Nephron (organoid): ENCODE results near the gene TACR2.

Experiments used
- H3K27ac Mint-ChIP-seq, 3 experiments: 2 replicates each; pipeline ENCODE4 v1.8.0; 2020; ENCODE audit warnings: mixed read lengths in 3 of 3, mild to moderate bottlenecking in 2 of 3, moderate library complexity in 1 of 3
- H3K27me3 Mint-ChIP-seq: 2 replicates; pipeline ENCODE4 v1.8.0; 2021; ENCODE audit warnings: low read depth, mild to moderate bottlenecking, moderate library complexity, mixed read lengths
- H3K36me3 Mint-ChIP-seq: 2 replicates; pipeline ENCODE4 v1.8.0; 2020; ENCODE audit warnings: low read depth, mixed read lengths
- H3K4me1 Mint-ChIP-seq: 2 replicates; pipeline ENCODE4 v1.8.0; 2020; ENCODE audit warnings: mixed read lengths
- H3K4me3 Mint-ChIP-seq, 3 experiments: 2 replicates each; pipeline ENCODE4 v1.8.0; 2020; ENCODE audit warnings: mild to moderate bottlenecking in 3 of 3, mixed read lengths in 3 of 3, moderate library complexity in 2 of 3
- H3K9me3 Mint-ChIP-seq: 2 replicates; pipeline ENCODE4 v1.8.0; 2020; ENCODE audit warnings: mixed read lengths
- TF ChIP-seq, protein P1 (sequence below), 3 experiments: fragments of 200-600 bp; sonication (generic); IDR thresholded peaks; one replicate each; pipeline ENCODE4 v1.5.0; 2021; ENCODE audit warnings: antibody characterized with exemption in 3 of 3; ENCODE audit not compliant: unreplicated experiment in 3 of 3

Gene TACR2

DNA sequence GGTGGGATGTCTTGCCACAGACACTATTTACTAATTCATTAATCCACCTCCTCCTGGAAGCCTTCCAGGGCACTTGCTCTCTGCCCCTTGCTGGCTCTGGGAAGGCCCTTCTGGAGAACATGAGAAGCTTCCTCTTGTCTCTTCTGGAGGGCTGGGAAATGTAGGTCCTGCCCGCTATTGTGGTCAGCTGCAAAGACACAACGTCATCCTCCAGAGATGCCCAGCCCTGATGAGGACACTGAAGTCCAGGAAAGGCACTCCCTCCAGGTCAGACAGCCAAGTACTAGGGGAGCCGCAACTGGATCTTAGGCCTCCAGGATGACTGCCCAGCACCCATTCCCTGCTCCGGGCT is 9.6 kb upstream of the TACR2 start:
- H3K9me3 Mint-ChIP-seq = no peaks in the 10 kb centered on the region
- H3K27me3 Mint-ChIP-seq = peaks cover 10% of the 10 kb centered on the region
- H3K27ac Mint-ChIP-seq = no peak overlapping the region
- no peaks in the 10 kb centered on the region for H3K36me3 Mint-ChIP-seq
- TF ChIP-seq, protein P1, sequence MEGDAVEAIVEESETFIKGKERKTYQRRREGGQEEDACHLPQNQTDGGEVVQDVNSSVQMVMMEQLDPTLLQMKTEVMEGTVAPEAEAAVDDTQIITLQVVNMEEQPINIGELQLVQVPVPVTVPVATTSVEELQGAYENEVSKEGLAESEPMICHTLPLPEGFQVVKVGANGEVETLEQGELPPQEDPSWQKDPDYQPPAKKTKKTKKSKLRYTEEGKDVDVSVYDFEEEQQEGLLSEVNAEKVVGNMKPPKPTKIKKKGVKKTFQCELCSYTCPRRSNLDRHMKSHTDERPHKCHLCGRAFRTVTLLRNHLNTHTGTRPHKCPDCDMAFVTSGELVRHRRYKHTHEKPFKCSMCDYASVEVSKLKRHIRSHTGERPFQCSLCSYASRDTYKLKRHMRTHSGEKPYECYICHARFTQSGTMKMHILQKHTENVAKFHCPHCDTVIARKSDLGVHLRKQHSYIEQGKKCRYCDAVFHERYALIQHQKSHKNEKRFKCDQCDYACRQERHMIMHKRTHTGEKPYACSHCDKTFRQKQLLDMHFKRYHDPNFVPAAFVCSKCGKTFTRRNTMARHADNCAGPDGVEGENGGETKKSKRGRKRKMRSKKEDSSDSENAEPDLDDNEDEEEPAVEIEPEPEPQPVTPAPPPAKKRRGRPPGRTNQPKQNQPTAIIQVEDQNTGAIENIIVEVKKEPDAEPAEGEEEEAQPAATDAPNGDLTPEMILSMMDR (IDR thresholded peaks at IDR 0.05; ENCODE audit: unreplicated experiment in 3 of 3) = no peak
- H3K4me3 Mint-ChIP-seq = no peak overlapping the region
- no peaks in the 10 kb centered on the region for H3K4me1 Mint-ChIP-seq

DNA sequence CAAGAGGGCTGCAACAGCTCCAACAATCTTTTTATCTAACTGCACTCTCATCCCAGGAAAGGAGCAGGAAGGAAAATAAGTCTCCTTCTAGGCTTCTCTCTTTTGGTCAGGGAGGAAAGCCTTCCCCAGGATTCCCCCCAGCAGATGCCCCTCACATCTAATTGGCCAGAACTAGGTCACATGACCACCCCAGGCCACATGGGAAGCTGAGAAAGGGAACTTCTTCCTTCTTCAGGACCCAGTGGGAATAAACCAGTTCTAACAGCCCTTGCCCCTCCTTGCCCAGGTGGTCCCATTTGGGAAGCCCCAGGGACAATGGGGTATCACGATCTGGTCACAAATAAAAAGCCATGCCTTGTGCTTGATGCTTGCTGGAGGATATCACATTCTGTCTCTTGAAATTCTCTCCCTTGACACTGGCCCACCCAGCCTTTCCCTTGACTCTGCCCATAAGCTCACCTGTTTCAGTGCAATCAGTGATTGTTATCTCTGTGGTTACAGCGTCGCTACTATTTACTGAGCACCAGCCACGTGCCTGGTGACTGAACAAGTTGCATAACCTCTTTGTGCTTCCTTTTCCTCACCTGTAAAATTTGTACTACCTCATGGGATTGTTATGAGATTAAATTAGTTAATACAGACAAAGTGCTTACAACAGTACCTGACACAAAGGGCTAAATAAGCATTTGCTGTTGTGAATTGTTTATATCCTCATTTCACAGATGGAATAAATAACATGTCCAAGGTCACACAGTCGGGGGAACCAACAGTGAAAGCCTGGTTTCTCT is 9.0 kb upstream of the TACR2 start:
- Mint-ChIP-seq H3K4me3 (no peak overlapping the region), H3K9me3 (no peaks in the 10 kb centered on the region), H3K36me3 (no peaks in the 10 kb centered on the region), H3K27ac (no peak overlapping the region), H3K4me1 (no peaks in the 10 kb centered on the region), H3K27me3 (peaks cover 10% of the 10 kb centered on the region)
- TF ChIP-seq, protein P1 (IDR thresholded peaks at IDR 0.05; ENCODE audit: unreplicated experiment in 3 of 3) = no peak

GRCh38 chr10:69425041-69425440 is 8.3 kb upstream of the TACR2 start:
- TF ChIP-seq, protein P1 (IDR thresholded peaks at IDR 0.05; ENCODE audit: unreplicated experiment in 3 of 3) = no peak
- Mint-ChIP-seq H3K4me1 (no peaks in the 10 kb centered on the region), H3K4me3 (no peak overlapping the region), H3K27me3 (peaks cover 10% of the 10 kb centered on the region), H3K36me3 (no peaks in the 10 kb centered on the region), H3K27ac (no peak overlapping the region), H3K9me3 (no peaks in the 10 kb centered on the region)

DNA sequence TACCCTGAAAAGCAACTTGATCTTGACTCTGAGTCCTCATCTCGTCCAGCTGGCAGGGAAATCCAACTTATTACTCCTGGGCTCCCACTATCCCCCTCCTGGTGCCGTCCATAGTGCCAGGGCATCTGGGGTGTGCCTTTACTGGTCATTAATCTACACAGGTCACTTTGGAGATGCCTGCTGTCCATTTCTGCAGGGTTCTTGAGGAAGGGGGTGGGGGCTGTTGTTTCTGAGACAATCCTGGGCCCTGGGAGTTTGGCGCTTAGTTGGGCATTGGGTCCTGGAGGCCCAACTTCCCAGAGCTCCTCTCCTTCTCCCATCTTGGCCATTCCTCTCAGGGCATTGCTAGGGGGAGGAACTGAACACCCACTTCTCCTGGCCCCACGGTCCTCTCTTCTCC is 6.0 kb upstream of the TACR2 start:
- H3K4me3 Mint-ChIP-seq = no peak overlapping the region
- H3K27ac Mint-ChIP-seq = no peak overlapping the region
- no peaks in the 10 kb centered on the region for H3K36me3 Mint-ChIP-seq
- peaks cover 5% of the 10 kb centered on the region for H3K4me1 Mint-ChIP-seq
- TF ChIP-seq, protein P1 (IDR thresholded peaks at IDR 0.05; ENCODE audit: unreplicated experiment in 3 of 3) = no peak
- peaks cover 6% of the 10 kb centered on the region for H3K27me3 Mint-ChIP-seq
- no peaks in the 10 kb centered on the region for H3K9me3 Mint-ChIP-seq

GRCh38 chr10:69421611-69422308 is 5.0 kb upstream of the TACR2 start:
- Mint-ChIP-seq H3K27ac (no peak overlapping the region), H3K9me3 (no peaks in the 10 kb centered on the region), H3K27me3 (peaks cover 6% of the 10 kb centered on the region), H3K4me3 (no peak overlapping the region), H3K36me3 (no peaks in the 10 kb centered on the region), H3K4me1 (peaks cover 5% of the 10 kb centered on the region)
- TF ChIP-seq, protein P1 (IDR thresholded peaks at IDR 0.05; ENCODE audit: unreplicated experiment in 3 of 3) = no peak

DNA sequence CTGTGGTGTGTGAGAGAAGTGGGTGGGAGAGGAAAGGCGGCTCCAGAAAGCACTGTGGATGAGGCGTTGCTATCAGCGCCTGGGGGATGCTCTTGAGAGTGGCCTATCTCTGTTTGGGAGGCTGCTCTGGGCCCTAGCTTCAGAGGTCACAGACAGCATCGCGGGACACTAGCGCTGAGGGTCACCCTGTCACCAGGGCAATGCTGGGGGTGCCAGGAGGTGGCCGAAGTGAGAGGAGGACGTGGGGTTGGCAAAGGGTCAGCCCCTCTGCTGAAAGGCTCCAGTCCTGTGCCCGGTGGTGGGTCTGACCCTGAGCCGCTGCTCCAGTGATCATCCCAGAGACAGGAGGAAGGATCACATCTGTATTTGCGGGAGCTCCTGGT is 3.0 kb upstream of the TACR2 start:
- no peak overlapping the region for H3K4me3 Mint-ChIP-seq
- peaks cover 5% of the 10 kb centered on the region for H3K4me1 Mint-ChIP-seq
- H3K9me3 Mint-ChIP-seq = no peaks in the 10 kb centered on the region
- no peak overlapping the region for H3K27ac Mint-ChIP-seq
- TF ChIP-seq, protein P1 (IDR thresholded peaks at IDR 0.05; ENCODE audit: unreplicated experiment in 3 of 3) = no peak
- peaks cover 10% of the 10 kb centered on the region for H3K27me3 Mint-ChIP-seq
- no peaks in the 10 kb centered on the region for H3K36me3 Mint-ChIP-seq
